Measurements from ENCODE around the gene PDHA1. TPM values are rescaled to one million over a fixed set of nuclear protein-coding genes. Genes with fewer than 3 reads are reported as not detected.

PDHA1 gene
- 100 to 1,000 TPM; 697 to 712 TPM for total RNA-seq
- long read RNA-seq, transcript PDHA1-206 (11 exons, 3,310 nt) = major isoform, 877 of 977 reads
- long read RNA-seq, transcript PDHA1-213 (11 exons, 3,391 nt) = minor isoform, 12 of 977 reads
- long read RNA-seq, transcript PDHA1-212 (10 exons, 3,277 nt) = minor isoform, 5 of 977 reads
- long read RNA-seq, transcript PDHA1-204 (12 exons, 3,484 nt) = minor isoform, 23 of 977 reads
- long read RNA-seq, partial matches to known transcripts = 27 of 977 reads
- long read RNA-seq, other reads (novel, unspliced or antisense) = 30 of 977 reads

DNA sequence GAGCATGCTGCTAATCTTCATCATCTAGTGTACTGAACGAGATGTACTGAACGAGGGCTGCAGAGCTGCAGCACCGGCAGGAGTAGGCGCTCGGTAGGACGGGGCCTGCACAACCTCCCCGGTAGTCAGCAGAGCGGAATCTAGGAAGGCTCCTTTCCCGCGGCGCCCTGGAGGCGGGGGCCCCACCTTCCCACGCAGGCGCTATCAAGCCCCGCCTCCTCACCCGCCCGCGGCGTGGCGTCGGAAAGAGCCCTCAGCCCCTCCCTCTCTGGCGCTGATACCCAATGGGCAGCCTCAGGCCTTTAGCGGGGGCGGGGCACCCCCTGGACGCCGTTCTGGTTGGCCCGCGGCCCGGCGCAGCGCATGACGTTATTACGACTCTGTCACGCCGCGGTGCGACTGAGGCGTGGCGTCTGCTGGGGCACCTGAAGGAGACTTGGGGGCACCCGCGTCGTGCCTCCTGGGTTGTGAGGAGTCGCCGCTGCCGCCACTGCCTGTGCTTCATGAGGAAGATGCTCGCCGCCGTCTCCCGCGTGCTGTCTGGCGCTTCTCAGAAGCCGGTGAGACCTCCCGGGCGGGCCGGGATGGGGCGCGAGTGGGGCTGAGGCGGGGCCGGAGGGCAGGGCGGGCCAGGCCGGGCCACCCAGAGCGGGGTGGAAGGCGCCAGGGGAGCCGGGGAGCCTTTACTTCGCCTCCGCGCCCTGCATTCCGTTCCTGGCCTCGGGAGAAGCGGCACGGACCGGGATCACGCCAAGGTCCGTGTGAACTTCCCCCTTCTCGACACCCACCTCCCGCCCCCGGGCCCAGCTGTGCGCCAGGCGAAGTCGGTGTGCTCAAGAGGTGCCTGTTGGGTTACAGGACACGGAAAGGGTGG lies at the start of gene PDHA1:
PDHA1 (plus strand) TSS at position 393 of the 874 bp plus-strand sequence; CDS start at position 504, 111 bp downstream.
- intact Hi-C loops (cut with DNase I) = no loop called here
- DNase-seq = peak; percentile 95
- peak; percentile 97 to 99 for ATAC-seq

DNA sequence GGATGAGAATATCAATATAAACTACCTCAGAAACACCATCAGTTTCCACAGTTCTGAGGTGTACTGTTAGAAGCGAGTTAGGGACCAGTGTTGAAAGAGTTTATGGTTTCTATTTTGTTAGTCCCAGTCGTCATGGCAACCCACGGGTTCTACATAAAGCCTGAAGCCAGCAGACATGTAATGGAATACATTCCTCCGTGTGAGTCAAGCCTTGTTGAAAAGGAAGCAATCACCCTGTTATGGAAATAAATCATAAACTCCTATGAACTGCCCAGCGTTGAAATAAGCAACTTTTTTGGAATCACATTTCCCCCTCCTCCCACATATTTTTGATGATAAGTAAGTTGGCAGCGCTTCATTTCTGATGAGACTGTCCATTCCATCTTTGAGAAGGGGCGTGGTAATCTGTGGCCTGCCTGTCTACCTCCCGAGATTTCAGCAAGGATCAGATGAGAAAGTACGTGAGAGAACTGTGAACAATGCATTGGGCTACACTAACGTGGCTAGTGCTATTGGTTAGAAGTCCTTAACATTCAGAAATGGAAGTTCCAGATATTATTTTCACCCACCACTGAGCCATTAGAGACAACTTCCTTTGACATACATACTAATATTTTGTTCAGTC lies 40.4 kb upstream of the PDHA1 start:
- DNase-seq (peak; percentile 47), ATAC-seq (peak in 1 of 2 donors; percentile 95)
- intact Hi-C loops (cut with DNase I) = no loop called here

DNA sequence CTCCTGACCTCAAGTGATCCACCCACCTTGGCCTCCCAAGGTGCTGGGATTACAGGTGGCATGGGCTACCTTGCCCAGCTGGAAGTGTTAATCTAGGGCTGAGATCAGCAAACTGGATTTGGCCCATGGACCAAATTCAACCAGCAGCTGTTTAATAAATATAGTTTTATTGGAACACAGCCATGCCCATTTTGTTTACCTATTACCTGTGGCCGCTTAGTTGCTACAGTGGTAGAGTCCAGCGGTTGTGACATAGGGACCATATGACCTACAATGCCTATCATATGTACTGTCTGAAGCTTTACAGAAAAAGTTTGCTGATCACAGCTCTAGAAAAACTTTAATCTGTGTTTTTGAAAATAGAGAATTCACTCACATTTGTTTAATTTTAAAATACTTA lies 17.2 kb upstream of the PDHA1 start:
- intact Hi-C loops (cut with DNase I) = no loop called here
- no peak for DNase-seq
- ATAC-seq = no peak

- ATAC-seq (no peak), DNase-seq (no peak)
These were observed 11.9 kb upstream of the PDHA1 start for GRCh38 chrX:19331831-19332230.

DNA sequence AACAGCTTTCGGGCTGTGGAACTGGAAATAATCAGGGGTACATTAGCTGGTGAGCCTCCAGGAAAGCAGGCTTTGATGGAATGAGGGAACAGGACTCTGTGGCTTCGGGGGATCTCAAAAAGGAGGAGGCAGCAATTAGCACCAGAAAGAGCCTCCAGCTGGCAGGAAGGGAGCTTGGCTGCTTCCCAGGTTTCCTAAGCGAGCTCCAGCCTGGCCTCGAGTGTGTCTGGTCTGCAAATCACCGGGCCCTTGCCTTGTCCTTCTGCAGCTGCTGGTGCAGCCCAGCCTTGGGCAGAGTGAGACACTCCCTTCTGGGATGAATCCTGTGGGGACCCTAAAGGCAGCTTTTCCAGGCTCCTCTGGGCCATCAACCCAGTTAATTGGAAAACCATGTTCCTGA lies 10.7 kb upstream of the PDHA1 start:
- intact Hi-C loops (cut with DNase I) = loop anchor here (5.0 to 10.0 kb wide), 4 partner anchors 308 to 948 kb away; no protein-coding TSS in a partner anchor
- DNase-seq = peak; percentile 44
- peak; percentile 53 to 76 for ATAC-seq

More at GRCh38 chrX:19331831-19332230, 11.9 kb upstream of the PDHA1 start:
- intact Hi-C loops (cut with DNase I) = loop anchor here (5.0 to 10.0 kb wide), 4 partner anchors 307 to 947 kb away; no protein-coding TSS in a partner anchor

- ATAC-seq (no peak), DNase-seq (no peak)
- intact Hi-C loops (cut with DNase I) = loop anchor here (5.0 to 10.0 kb wide), 4 partner anchors 310 to 950 kb away; no protein-coding TSS in a partner anchor
These were observed 8.6 kb upstream of the PDHA1 start for GRCh38 chrX:19334945-19335626.

GRCh38 chrX:19342331-19342906 lies 1.3 kb upstream of the PDHA1 start:
- intact Hi-C loops (cut with DNase I) = no loop called here

DNA sequence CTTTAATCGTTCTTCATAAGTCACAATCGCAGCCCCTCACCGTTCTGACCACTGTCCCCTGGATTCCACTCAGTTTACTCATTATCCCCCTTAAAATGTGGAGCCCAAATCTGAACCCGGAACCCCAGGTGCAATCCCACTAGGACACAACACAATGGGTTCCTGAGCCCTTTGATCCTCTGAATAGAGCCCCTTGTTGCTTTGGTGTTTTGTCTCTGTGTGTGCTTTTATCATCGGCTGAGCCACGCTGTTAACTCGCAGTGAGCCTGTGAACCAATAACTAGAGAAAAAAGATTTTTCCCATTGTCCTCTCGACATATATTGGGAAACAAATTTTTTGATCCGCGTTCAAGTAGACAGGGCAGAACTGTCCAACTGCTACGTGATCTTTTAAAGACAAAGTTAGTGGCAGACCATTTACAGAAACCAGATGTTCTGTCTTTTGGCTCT lies 617 bp upstream of the PDHA1 start:
- DNase-seq (no peak), ATAC-seq (no peak)
- intact Hi-C loops (cut with DNase I) = no loop called here

More at GRCh38 chrX:19342331-19342906, 1.3 kb upstream of the PDHA1 start:
- ATAC-seq (no peak), DNase-seq (no peak)

GRCh38 chrX:19344661-19345060 lies 934 bp downstream of the PDHA1 start:
- DNase-seq (no peak), ATAC-seq (no peak)
- intact Hi-C loops (cut with DNase I) = no loop called here

GRCh38 chrX:19347916-19348315 lies 4.2 kb downstream of the PDHA1 start:
- DNase-seq = no peak
- ATAC-seq = no peak
- intact Hi-C loops (cut with DNase I) = no loop called here

DNA sequence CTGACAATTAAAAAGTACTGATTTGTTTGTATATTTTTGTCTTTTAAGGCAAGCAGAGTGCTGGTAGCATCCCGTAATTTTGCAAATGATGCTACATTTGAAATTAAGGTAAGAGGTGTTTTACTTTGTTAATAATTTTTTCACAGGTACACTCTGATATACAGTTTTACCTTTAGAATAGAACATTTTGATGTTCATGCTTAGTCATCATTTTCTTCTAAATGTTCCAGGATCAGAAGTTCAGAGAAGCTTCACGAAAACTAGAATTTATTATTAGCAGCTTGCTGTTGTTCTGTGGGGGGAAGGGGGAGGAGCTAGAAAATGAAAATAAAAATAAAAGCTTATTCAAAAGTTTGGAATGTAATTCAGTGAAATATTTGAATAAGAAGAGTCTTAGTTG lies 5.5 kb downstream of the PDHA1 start:
- ATAC-seq (no peak), DNase-seq (no peak)
- intact Hi-C loops (cut with DNase I) = no loop called here

DNA sequence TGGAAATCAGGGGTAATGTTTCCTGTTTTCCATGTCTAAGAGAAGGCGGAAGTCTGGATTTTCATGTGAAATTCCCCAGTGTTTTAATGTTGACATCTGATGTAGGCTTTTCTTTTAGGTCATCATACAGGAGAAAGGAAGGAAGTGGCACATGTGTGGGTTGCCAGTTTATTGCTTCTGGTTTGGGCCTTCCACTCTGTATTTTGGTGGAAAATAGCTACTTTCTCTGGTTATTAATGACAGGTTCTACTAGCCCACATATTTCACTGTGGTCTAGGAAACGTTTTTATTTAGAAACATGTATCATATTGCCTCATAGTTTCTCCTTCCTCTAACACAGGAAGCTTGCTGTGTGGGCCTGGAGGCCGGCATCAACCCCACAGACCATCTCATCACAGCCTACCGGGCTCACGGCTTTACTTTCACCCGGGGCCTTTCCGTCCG lies 7.2 kb downstream of the PDHA1 start:
- DNase-seq (no peak), ATAC-seq (no peak)
- intact Hi-C loops (cut with DNase I) = no loop called here

- ATAC-seq (no peak), DNase-seq (no peak)
- intact Hi-C loops (cut with DNase I) = no loop called here
These were observed 10.9 kb downstream of the PDHA1 start for GRCh38 chrX:19354625-19355024.

- no peak for ATAC-seq
- DNase-seq = no peak
- intact Hi-C loops (cut with DNase I) = no loop called here
These were observed 14.8 kb downstream of the PDHA1 start for GRCh38 chrX:19358521-19358920.

DNA sequence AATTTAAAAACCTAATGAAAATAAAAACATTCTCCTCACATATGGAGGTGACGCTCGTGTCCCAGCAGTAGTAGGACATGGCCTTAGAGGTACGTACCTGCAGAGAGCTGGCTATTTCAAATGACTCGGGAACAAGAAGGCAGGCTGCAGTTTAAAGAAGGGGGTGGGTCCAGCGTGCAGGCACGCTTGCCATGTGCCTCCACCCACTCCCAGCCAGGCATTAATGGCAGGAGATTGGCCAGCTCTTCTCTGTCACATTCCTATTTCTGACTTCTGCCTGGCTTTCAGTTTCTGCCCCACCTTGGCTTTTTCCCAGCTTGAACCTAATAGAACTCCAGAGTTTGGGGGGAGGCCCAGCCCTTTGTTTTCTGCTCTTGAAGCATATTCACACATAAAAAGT lies 17.2 kb downstream of the PDHA1 start:
- DNase-seq = no peak
- intact Hi-C loops (cut with DNase I) = no loop called here
- ATAC-seq = peak in 1 of 2 donors; percentile 40

GRCh38 chrX:19361701-19362100 lies 18.0 kb downstream of the PDHA1 start:
- intact Hi-C loops (cut with DNase I) = no loop called here
- ATAC-seq (no peak), DNase-seq (no peak)

DNA sequence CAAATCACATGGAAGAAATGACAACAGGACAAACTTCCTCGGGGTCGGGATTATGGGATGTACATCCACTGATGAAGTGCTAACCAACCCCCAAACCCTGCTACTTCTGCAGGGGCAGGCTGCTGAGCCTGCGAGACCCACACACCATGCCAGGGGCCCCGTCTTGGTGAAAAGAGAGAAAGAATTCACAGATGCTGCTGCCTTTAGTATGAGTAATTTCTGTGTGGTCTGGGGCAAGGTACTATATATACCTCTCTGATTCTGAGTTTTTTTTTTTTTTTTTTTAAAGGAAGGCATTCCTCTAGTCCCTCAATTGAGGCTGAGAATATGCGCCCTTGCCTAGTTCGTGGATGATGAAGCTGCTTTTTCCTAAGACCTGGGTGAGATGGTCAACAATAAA lies 24.8 kb downstream of the PDHA1 start:
- ATAC-seq (no peak), DNase-seq (no peak)
- intact Hi-C loops (cut with DNase I) = no loop called here

GRCh38 chrX:19370061-19370460 lies 26.3 kb downstream of the PDHA1 start:
- no peak for ATAC-seq
- intact Hi-C loops (cut with DNase I) = loop anchor here in 1 of 2 donors (5.0 to 10.0 kb wide), 2 partner anchors 165 to 517 kb away; partner anchors contain the start of gene SH3KBP1
- no peak for DNase-seq

Measured in left cardiac atrium (tissue), 4 donors.